HG02642 (cell line): ENCODE data around the gene PRAMEF2.
"Not testable (repeated sequence)": the region's sequence is repeated elsewhere in the genome, so short reads cannot be mapped to it uniquely, and the experiment has no call there.

Source experiments
- ATAC-seq: cut with Tn5 transposase; IDR thresholded peaks from one replicate; pipeline ENCODE4 v1.9.1; 2021; ENCODE audit warnings: mild to moderate bottlenecking; ENCODE audit not compliant: unreplicated experiment, poor library complexity

Gene PRAMEF2

DNA sequence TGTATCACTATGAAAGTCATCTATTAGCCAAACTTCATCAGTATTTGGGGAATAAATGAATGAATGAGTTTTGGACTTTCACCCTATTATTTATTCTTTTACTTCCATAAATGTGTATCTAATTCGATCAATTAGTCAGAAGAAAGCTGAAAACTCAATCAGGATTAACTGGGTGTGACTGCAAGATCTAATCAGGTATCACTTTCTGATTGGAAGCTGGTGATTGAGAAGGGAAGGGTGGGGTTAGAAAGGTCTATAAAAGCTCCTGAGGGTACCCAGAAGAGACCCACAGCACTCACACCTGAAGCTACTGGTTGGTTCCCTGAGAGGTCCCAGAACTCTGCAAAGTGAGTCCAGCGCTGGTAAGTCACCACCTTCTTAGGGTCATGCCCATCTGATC lies at the start of gene PRAMEF2:
TSS of gene PRAMEF2 (plus strand) at position 301 of the 400 bp plus-strand sequence. CDS start 1,924 bp downstream, outside the sequence.
- ATAC-seq, result not testable (repeated sequence)

DNA sequence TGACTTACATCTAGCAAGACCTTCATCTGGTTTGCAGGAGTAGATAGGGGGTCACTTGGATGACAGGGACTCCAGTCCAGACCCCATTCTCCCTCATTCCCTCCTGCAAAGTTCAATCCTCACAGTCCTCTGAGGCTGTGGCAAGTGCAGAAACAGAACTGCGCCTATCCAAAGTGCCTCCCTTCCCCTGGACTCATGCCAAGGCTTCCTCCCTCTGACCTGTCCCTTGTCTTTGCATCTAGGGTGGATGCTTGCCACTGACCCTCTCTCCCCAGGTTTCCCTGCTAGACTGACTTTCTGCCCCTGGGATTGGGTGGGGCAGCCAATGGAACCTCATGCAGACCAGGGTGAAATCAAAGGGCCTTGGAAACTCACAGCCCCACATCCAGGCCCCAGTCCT lies 47.0 kb upstream of the PRAMEF2 start:
- no peak for ATAC-seq

GRCh38 chr1:12810691-12811408 lies 46.0 kb upstream of the PRAMEF2 start:
- ATAC-seq, result no peak

GRCh38 chr1:12811409-12811784 lies 45.5 kb upstream of the PRAMEF2 start:
- ATAC-seq, result no peak

- not testable (repeated sequence) for ATAC-seq
Measured at GRCh38 chr1:12819061-12819460, 37.8 kb upstream of the PRAMEF2 start.

DNA sequence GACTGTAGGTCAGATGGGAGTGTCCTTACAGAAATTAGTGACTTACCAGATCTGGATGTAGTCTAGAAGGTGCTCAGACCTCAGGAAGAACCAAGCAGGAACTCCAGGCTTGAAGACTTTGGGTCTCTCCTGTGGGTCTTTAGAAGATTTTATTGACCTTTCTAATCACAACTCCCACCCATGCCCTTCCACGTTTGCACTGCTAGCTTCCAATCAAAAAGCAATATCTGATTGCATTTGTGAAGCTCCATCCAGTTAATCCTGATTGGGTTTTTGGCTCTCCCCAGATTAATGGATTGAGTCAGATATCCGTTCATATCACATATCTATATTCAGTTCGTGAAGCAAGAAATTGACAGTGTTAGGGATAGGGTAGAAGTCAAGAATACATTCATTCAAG lies 25.6 kb upstream of the PRAMEF2 start, which contains the start of gene PRAMEF11:
TSS of gene PRAMEF11 (minus strand) at position 101 of the 400 bp plus-strand sequence. CDS start 2,621 bp downstream, outside the sequence.
- ATAC-seq, result not testable (repeated sequence)

DNA sequence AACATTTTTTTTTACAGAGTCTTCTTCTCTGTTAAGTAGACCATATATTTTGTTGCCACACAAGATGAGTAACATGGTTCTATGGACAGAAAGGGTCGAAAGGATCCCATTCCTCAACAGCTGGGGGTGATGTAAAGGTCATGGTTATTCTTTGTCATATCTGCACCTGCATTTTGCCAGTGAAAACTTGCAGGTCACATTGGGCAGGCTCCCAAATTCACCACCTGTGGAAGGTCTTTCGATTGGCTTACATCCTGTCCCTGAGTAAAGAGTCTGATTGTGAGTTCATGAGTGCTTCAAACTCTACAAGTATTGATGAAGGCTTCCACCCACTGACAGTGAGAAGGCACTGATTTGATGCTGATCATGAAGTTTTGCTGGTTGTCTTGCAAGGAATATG lies 23.6 kb upstream of the PRAMEF2 start:
- ATAC-seq, result not testable (repeated sequence)

GRCh38 chr1:12848620-12849019 lies 8.3 kb upstream of the PRAMEF2 start, which contains the start of gene HNRNPCL1:
TSS of gene HNRNPCL1 (minus strand) at chr1:12848720. CDS start at chr1:12848289, 431 bp downstream.
- ATAC-seq, result not testable (repeated sequence)

DNA sequence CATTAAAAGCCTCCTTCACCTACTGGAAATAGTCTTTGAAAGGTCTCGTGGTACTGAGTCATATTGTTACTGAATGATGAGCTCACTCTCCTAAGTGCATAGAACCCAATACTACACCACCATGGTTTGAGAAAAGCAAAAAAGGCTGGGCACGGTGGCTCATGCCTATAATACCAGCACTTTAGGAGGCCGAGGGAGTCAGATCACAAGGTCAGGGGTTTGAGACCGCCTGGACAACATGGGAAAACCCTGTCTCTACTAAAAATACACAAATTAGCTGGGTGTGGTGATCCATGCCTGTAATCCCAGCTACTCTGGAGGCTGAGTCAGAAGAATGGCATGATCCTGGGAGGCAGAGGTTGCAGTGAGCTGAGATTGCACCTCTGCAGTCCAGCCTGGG lies 5.1 kb upstream of the PRAMEF2 start:
- no peak for ATAC-seq

DNA sequence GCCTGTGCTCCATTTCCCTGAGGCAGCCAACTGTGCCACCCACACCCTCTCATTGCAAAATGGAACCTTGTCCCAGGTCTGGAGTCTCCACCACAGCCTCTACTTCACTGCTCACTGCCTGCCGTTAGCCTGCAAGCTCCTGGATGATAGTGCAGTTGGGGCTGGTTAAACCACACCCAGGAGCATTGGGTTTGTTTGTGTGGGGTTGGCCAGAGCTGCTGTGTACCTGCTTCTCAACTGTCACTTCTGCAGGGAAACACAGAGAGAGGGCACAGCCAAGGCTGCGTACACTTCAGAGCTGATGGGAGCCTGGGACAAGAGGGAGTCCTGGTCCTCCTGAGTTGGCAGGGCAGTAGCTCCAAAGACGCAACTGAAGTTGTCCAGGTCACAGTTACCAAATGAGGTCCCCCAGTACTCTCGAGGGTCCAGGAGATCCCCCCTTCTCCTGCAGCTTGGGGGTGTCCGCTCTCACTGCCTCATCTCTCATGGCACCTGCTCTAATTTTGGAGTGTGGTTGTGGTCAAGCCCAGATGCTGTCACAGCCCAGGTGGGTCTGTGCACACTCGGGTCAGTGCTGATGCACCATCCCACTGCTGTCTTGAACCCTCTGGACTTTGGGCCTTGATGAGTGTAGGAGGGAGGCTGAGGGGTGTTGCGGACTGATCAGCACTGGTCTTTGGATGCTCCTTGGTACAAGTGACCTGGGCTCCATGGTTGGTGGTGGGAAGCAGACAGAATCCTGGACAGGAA lies 6.4 kb downstream of the PRAMEF2 start:
- not testable (repeated sequence) for ATAC-seq

- not testable (repeated sequence) for ATAC-seq
Measured at GRCh38 chr1:12878453-12878852, 21.6 kb downstream of the PRAMEF2 start.

DNA sequence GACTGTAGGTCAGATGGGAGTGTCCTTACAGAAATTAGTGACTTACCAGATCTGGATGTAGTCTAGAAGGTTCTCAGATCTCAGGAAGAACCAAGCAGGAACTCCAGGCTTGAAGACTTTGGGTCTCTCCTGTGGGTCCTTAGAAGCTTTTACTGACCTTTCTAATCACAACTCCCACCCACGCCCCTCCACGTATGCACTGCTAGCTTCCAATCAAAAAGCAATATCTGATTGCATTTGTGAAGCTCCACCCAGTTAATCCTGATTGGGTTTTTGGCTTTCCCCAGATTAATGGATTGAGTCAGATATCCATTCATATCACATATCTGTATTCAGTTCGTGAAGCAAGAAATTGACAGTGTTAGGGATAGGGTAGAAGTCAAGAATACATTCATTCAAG lies 29.2 kb downstream of the PRAMEF2 start, which contains the start of gene PRAMEF4:
TSS of gene PRAMEF4 (minus strand) at position 101 of the 400 bp plus-strand sequence. CDS start 2,807 bp downstream, outside the sequence.
- ATAC-seq, result not testable (repeated sequence)

DNA sequence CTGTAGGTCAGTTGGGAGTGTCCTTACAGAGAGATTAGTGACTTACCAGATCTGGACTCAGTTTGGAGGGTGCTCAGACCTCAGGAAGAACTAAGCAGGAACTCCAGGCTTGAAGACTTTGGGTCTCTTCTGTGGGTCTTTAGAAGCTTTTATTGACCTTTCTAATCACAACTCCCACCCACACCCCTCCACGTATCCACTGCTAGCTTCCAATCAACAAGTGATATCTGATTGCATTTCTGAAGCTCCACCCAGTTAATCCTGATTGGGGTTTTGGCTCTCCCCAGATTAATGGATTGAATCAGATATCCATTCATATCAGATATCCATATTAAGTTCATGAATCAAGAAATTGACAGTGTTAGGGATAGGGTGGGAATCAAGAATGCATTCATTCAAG lies 41.3 kb downstream of the PRAMEF2 start, which contains the start of gene PRAMEF10:
TSS of gene PRAMEF10 (minus strand) at position 101 of the 400 bp plus-strand sequence. CDS start 2,423 bp downstream, outside the sequence.
- ATAC-seq, result not testable (repeated sequence)

- ATAC-seq, result not testable (repeated sequence)
Measured at GRCh38 chr1:12899186-12899585, 42.3 kb downstream of the PRAMEF2 start.

DNA sequence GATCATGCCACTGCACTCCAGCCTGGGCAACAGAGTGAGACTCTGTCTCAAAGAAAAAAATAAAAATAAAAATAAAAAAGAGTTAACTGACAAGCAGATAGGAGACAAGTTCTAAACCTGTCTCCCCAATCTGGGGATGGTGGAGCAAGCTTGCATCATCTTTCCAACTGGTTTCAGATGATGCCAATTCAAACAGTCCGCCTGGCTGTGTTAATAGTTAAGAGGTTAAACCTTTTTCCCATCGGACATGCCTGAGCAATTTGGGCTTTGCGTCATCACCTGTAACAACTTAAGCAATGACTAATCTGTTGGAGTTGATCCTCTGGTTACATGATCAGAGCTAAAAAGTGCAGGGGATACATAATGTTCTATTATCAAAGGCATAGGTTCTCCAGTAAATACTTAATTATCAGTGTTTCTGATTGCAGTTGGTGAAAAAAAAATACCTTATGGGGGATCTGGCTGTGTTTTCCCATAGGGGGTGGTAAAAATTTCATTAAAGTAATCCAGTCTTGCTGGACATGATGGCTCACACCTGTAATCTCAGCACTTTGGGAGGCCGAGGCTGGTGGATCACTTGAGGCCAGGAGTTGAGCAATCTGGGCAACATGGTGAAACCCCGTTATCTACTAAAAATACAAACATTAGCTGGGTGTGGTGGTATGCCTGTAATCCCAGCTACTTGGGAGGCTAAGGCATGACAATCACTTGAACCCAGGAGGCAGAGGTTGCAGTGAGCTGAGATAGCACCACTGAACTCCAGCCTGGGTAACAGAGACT lies 47.1 kb downstream of the PRAMEF2 start:
- ATAC-seq, result not testable (repeated sequence)
